IPS DF 4.7 (cell line): ENCODE measurements around the gene FAR2.

Experiments
- DNase-seq: peaks from one replicate; pipeline ENCODE4 v3.0.0-alpha.2; 2013; ENCODE audit warnings: low spot score; ENCODE audit errors: extremely low read depth

The FAR2 gene

DNA sequence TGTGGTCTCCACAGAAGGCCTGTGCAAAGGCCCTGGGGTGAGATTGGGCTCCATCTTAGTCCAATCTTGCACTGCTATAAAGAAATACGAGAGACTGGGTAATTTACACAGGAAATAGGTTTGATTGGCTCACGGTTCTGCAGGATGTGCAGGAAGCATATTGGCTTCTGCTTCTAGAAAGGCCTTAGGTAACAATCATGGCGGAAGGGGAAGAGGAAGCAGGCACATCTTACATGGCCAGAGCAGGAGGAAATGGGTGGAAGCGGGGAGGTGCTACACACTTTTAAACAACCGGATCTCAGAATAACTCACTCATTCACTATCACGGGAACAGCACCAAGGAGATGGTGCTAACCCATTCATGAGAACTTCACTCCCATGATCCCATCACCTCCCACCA lies 55.4 kb downstream of the FAR2 start:
- DNase-seq = no peak

DNA sequence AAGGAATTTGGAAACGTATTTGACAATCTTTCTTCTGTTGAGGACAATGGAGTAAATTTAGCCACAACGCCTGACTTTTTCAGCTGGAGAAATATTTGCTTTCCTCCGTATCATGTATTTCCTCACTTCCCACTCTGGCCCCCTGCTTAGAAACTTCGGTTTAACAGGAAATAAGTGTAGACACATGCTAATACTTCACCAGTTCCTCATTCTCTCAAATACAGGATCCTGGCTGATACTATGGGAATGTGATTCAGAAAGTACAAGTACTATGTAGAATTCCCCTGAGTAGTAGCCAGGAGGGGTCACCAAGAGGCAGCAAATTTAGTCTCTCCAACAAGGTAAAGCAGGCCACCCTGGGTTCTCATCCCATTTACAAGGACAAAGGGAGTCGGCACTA lies 58.0 kb downstream of the FAR2 start:
- peak; percentile 7 for DNase-seq

DNA sequence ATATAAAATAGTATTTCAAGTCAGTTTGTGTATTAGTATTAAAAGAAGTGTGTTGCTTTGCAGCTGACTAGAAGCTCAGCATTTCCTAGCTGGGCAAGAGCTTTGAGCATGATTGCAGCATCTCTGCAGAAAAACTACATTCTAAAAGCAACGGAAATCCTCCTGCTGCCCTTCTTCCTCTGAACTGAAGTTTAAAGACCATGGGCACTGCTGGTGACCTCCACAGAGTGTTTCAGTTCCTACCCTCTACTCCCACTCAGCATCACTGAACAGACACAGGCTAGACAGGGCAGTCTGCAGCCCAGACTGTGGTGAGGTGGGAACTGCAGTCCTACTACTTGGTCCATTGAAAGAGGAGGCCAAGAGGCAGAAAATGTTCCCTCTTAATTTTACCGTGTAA lies 59.0 kb downstream of the FAR2 start:
- no peak for DNase-seq

DNA sequence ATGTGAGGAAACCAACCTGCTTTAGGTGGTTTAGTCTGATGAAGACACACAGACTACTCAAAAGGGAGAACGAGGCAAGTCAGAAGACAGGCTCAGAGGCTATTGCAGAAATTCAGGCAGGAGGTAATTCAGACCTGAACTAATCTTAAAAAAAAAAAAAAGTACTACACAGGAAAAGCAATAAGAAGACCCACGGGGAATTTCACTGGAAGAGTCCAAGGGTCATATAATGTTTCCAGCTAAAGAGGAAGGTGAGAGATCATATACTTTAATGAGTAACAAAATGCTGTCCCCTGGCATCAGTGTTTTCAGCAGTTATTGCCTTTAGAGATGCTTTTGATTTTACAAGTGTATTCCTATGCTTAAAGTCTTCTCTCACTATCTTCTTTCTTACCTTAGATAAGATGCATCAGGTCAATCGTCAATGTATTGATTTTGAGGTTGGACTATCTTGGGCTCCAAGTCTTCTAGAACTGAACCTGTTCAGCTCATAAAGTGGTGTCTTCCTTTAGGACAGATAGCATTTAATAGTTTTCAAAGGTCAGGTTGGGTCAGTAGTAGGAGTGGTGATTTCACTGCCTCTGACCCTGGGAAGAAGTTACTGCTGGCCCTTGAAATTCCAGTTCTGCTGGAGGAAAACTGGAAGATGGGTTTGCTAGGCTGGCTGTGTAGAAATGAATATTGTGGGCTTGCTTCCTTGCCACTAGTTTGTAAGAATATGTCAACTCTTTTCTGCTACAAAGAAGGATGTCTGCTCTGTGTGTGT lies 60.0 kb downstream of the FAR2 start:
- no peak for DNase-seq

DNA sequence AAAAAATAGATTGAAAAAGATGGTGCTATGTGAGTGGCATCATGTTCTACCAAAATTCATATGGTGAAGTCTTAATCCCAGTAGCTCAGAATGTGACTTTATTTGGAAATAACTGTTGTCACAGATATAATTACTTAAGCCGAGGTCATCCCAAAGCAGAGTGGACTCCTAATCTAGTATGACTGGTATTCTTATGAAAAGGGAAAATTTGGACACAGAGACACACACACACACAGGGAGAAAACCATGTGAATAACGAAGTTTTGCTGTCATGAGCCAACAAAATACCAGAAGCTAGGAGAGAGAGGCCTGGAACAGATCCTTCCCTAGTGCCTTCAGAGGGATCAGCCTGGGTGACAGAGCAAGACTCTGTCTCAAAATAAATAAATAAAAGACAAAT lies 62.6 kb downstream of the FAR2 start:
- no peak for DNase-seq

DNA sequence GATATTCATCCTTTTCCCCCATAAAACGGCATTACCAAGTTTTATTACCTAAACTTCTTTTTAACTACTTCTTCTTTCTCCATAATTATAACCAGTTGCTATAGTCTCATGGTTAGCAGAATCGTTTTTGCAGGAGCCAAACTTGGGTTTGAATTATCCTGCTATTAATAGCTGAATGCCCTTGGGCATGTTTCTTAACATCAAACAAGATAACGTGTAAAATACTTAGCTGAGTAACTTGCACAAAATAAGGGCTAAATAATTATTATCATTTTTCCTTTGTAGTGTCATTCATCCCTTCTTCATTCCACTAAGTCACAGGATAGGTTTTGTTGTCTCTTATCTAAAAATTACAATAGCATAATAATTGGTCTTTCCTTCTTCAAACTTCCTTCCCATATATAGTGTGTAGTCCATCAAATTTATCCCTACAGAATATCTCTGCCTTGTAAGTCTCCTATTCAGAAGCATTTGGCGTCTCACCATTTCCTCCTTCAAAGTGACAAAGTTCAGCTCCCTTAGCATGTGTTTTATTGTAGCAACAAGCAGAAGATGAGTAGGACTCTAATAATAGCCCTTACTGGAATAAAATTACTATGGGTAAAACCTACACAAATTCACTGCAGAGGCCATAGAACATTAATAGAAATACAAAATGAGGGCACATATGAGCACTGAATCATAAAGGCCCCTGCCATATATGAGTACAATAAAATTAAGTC lies 63.8 kb downstream of the FAR2 start:
- no peak for DNase-seq

DNA sequence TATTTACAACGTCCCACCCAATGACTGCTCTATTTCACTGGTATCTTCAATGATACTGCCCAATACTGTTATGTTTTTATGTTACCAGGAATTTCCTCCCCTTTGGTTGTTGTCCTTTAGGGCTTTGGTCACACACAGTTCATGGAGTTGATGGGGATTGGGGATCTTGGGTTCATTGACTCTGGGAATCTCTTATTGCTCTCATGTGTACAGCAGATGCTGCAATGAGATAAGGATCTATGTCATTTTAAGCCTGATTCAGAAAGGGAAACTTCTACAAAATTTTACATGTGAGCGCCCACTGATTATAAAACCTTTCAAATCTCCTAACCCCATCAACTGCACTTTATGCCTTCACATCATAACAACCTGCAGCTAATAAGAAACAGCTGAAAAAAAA lies 67.2 kb downstream of the FAR2 start:
- no peak for DNase-seq

DNA sequence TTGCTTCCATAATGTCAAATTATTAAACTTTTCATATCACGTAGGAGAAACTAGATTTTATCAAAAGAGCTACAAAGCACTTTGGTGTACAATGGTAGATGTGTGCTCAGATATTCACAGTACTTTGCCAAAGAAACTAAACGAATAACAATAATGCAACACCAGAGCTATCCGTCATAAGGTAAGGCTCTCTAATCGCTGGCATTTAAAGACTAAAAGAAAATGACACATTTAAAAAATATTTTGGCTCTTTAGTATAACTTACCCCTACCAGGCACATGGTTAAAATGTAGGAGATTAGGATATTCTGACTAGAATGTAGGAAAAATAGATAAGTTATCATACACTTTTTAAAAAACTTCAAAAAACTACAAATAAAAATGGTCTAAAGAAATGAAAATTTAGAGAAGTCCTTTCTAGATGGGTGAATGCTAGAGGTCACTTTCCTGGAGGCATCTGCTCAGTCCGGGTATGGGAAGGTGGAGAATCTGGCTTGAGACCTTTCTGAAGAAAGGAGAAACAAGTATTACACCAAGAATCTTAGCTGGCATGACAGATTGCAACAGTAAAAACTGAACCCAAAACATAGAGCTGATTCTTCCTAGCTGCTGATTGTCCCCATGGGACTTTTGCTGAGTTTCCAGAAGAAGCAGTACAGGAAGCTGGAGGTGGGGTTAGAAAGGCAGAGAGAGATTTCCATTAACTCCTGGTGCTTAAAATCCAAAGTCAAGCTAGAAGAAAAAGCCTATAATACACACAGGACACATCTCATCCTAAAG lies 67.9 kb downstream of the FAR2 start:
- DNase-seq = no peak

DNA sequence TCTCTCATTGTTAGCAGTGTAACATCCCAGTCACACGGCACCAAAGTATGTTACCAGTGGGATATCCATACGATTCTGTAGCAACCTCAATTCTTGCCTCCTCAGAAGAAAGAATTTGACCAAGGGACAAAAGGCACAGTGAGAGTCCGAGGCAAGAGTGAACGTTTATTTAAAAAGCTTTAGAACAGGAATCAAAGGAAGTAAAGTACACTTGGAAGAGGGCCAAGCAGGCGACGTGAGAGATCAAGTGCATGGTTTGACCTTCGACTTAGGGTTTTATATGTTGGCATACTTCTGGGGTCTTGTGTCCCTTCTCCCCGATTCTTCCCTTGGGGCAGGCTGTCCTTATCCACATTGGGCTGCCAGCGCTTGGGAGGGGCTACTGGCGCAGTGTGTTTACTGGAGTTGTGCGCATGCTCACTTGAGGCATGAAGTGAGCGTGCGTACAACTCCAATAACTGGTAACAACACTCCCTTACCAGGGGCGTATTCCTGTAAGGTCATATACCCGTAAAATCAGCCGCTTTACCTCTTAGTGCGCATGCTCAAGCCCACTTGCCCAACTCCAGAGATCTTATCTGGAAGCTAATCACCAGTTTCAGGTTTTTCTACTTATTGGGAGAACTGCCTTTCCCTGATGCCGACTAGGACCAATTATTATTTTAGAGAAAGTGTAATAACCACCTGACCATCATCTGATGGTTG lies 71.7 kb downstream of the FAR2 start:
- no peak for DNase-seq

DNA sequence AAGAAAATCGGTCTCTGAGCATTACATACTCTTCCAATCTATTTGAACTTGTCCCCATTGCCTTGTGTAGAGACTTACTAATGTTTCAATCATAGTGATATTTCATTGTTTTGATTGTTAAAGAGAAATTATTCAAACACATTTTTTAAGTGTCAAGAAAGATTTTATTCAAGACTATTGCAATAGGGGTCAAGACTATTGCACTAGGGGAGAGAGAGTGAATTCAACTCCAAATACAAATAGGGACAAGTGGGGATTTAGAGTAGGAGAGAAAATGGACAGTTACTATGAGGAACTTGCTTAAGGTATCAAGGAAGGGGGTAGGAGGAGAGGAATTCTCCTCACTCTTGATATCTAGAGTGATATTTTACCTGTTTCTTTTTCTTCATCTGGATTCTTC lies 73.1 kb downstream of the FAR2 start:
- no peak for DNase-seq

DNA sequence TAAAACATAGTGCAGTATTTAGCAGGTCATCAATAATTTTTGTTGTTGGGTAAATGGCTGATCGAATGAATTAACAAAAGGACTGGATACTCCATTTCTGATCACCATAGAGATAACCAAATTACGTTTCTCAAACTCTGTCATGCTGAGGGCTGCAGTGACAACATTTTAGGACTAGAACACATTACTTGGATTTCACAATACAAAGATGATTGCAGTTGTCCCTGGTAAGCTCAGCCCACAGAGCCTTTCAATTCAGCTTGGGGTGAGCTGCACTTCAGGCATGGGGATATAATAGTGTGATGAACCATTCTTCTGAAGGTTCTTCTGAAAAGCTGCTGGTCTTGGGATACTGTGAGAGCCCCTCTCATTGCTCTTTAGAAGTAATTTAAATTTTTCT lies 74.3 kb downstream of the FAR2 start:
- no peak for DNase-seq

DNA sequence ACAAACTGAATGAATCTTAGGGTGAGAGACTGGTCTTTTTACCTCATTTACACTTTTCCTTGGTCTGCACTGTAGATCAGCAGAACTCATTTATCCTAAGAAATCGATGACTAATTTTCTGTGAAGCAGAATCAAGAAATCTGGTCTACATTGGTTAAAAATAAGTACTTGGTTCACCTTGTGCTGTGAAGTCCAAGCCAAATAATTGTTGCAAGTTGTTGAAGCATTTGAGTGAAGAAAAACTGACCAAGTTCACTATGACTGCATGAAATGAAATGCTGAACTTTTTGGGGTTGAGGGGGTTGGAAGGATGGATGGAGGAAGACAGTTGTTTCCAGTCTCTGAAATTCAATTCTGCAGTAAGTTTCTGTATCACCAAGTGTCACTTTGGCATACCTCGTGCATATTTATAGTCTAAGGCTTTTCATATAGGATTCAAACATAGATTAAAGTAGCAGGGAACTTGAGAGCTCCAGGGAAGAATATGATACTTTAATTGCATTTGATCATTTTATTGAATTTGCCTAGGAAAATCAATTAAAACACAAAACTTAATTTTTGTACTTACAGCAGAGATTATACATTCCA lies 75.0 kb downstream of the FAR2 start:
- DNase-seq = no peak

DNA sequence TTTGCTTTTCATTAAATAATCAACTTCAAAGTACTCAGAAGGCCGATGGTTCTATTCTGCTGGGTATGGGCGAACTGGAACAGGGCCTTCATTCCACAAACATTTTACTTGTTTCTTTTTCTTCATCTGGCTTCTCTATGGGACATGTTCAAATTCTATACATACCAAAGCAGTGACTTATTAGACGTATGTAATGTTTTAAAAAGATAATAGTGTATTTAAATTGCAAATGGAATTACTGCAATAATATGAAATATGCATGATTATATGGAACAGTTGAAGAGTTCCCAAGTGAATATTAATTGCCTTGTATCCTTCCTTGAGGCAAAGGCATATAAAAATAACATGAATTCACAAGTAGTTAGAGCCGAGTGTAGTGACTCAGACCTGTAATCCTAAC lies 75.5 kb downstream of the FAR2 start:
- DNase-seq = no peak

DNA sequence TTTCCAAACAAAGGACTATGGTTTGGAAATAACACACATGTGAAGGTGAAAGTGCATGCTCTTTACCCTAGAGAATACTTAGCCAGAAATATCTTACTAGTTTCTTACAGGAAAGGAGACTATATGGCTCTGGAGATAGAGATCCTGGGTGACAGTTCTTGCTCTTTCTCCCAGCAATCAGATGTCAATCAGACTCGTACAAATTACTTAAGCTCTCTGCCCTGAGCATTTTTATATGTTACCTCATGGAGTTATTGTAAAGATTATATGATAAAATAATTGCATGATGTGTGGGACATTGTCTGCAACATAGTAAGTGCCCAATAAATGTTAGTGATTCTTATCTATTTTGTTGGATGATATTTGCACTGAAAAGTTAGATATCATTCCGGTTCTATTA lies 76.8 kb downstream of the FAR2 start:
- no peak for DNase-seq

DNA sequence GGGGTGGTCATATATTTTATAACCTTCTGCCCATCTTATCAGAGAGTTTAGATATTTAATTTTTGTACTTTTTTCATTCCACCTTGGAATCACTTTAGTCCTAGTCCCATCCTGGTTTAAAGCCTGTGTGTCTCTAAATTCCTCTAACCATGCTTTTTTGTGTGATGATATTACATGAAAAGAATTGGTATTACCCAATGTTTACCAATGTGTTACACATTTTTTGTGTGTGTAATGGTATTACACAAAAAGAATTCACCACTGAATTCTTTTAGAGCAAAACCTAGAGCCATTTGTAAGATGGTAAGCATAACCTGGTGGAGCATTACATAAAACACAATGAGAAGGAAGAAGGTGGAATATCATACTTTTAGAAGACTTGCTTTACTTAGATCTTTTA lies 77.5 kb downstream of the FAR2 start:
- DNase-seq = no peak

DNA sequence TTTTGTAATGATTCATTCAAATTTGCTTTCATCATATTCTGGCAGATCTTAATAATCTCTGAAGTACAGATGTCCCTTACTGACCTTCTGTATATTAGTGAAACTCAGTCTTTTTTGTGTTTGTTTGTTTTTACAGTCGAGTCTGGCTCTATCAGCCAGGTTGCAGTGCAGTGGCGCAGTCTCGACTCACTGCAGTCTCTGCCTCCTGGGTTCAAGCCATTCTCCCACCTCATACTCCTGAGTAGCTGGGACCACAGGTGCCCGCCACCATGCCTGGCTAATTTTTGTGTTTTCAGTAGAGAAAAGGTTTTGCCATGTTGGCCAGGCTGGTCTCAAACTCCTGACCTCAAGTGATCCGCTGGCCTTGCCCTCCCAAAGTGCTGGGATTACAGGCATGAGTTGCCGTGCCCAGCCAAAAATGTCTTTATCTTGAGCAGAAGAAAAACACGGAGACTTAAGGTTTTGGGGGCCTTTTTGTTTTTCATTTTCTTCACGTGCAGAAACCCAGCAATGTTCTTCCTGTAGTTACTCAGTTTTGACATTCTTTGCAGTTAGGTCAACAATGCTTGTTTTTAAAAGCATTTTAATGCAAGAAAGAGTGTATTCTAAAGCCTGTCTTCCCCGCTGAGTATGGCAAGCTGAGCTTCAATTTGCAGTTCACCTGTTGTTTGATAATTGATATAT lies 79.5 kb downstream of the FAR2 start:
- DNase-seq = no peak

DNA sequence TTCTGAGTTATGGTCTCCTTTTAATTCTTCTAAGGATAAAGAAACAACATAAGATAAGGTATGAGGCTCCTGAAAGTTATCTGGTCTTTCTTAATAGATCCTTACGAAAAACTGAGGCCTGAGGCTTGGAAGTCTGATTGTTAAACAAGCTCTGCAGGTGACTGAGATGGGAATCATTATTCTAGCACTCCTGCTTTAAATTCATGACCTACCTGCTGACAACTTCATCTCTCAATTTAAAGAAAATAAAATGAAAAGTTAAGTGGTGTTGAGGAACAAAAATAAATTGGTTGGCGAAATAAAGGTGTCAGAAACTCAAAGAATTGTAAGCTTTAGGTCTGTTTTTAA lies 80.1 kb downstream of the FAR2 start:
- no peak for DNase-seq

DNA sequence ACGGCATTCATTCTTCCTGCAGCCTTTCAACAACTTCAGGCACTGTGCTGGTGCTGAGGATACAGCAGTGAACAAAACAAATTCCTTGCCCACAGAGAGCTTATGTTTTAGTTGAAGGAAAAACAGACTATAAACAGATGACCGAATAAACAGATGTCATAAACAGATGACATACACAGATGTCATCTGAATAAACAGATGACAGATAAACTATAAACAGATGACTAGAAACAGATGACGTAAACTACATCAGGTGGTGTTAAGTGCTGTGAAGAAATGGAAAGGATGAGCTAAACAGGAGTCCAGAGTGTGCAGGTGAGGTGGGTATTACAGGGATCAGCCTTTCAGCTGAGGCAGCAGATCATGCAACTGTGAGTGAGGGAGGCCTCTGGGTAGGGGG lies 80.9 kb downstream of the FAR2 start:
- DNase-seq = no peak

DNA sequence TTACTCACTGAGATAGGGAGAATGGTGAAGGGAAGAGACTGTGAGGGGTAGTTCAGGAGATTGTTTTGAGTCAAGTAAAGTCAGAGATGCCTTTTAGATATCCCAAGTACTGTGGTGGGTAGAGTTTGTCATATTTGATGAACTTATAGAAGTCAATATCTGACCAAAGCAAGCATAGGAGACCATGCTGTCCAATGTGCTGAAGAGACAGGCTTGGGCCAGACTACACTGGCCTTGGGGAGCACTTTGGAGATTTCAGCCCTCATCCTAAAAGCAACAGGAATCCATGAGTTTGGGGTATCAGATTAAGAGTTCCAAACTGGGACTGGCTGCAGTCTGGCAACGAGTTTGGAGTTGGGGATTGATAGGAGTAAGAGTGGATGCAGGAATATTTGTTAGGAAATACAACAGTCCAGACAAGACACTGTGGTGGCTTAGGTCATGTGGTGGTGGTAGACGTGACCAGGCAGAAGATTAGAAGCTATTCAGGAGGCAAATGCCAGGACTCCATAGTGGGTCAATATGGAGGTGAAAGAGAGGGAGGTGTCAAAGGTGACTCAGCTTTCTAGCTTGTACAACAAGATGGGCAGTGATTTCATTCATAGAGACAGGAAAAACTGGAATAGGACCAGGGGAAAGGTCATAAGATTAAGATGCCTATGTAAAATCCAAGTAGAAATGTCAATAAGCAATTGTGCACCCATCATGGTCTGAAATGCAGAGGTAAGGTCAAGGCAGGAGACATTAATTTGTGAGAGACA lies 81.9 kb downstream of the FAR2 start:
- DNase-seq = no peak

DNA sequence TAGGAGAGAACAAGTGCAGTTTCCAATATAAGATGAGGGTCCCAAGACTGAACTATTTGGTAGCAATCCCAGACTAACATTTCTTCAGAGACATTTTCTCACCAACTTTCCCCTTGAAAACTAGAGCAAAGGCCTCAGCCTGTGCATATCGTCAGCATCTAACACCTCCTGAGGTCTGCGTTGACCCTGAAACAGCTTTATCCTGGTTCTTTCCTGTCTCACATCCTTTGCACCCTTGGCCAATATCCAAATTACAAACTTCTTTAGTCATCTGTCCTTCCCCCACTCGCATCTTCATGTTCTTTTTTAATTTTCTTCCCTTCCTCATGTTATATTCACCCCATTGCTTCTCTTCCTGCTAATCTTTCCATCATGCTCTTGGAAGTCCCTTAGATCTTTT lies 83.0 kb downstream of the FAR2 start:
- DNase-seq = no peak
